GM18861 (cell line): Measurements from ENCODE around the gene CPM.

Source experiments
- ATAC-seq: cut with Tn5 transposase; IDR thresholded peaks from one replicate; pipeline ENCODE4 v1.9.1; 2021; ENCODE audit not compliant: unreplicated experiment

The CPM gene

DNA sequence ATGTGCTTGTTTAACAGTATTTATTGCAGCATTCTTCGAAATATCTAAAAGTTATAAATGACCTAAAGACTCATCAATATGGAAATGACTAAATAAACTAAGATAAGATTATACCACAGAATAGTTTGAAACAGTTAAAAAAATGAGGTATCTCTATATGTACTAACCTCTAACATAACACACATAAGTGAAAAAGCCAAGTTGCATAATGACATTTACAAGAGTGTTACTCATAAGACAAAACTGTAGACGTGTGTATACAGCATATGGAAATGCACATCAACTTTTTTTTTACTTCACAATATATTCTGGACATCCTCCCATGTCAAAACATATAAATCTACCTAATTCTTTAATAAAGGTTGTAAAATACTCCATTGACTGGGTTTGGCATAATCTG lies 22.8 kb downstream of the CPM start:
- no peak for ATAC-seq

DNA sequence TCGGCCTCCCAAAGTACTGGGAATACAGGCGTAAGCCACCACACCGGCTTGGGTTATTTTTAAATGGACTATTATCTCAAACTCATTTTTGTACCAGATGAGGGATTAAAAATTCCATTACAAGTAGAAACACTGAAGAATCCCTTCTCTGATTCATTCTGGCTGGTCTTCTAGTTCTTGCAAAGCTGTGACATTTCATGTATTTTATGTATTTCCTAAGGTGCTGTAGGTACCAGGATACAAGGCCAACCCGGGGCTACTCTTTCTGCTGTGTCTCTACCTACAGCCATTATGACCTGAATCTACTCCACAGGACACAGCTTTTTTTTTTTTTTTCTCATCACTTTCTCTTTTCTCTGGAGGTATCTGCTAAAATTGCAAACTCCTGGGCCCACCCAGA lies 24.9 kb downstream of the CPM start:
- ATAC-seq = no peak

DNA sequence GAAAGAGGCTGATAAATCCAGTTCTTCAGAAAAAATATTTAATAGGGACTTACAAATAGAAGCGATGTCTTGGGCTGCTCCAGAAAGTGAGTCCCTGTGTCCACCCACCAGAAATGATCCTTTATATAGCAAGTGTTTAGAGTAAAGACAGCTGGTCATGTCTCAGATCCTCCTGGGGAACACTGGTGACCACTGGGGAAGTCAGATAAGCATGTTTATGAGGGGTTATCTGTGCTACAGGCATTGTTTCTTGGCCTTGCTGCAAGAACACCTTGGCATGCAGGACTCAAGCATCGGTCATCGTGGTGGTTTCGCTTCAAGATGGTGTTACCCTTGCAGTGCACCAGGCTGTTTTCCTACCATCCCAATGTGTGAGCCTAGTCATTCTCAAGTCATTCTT lies 27.2 kb downstream of the CPM start:
- no peak for ATAC-seq

DNA sequence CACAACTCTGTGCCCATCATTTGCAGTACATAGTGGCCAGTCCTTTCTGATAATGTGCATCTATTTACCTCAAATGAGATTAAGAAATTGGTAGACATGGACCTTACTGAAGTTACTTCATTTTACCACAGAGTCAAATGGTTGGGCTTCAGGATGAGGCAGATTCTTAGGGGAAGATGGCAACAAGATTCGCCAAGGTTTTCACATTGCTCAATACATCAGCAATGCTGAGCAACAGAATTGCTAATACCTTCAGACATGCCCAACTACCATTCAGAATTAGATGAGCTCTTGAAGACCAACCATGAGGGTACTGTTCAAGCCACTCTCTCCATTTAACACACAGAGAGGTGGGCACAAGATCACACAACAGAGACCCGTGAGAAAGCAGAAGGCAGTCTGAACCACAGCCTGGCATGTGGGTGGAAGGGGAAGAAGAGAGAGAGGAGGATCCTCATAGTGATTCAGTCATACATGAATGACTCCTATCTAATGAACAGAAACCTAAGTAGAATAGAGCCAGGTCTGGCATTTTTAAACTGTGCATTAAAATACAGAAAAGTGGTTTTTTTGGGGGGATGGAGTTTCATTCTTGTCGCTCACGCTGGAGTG lies 28.5 kb downstream of the CPM start:
- ATAC-seq = no peak

DNA sequence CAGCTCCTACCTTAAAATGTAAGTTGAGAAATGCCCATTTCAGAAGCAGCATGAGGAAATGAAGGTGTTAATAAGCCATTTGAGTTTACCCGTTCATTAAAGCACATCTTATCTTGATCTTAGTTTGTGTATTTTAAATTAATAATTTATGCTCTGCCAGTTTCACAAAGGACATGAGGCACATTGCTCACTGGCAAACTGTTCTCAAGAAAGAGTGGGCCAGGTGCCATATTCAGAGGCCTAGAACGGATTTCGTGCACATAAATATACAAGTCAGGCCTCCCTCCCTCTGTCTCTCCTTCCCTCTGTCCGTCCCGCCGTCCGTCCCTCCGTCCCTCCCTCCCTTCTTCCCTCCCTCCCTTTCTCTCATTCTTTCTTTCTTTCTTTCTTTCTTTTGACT lies 29.5 kb downstream of the CPM start:
- ATAC-seq = no peak

DNA sequence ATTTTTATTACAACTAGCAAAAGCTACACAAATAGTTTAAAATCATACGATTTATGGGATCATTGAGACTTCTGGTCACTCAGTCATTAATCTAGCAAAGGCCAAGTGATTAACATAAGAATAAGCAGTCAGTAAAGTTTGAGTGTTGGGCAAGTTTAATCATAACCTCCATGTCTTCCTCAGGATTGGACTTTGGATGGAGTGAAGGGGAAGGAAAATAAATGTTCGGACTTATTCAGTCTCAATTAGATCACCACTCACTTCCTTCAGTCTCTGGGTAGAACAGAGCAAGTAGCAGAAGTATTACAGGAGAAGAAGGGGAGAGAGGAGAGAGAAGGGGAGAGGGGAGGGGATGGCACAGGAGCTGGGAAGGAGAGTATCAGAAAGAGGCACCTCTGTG lies 31.4 kb downstream of the CPM start:
- no peak for ATAC-seq

DNA sequence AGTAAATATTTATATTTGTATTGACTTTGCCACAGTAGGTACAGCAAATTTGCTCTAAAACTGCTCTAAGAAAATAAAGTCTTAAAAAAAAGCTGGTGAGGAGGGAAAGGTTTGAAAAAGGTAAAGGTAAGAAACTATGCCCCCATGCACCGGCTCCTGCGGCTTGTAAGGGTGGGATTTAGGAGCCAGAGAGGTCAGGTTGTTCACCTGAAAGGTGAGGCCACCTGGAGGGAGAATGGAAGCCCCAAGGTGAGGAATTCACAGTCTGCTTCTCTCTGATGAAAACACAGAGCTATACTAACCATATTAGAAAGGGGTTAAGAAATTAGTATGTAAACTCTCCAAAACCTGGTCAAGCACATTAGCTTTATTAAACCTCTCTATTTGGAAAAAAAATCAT lies 31.8 kb downstream of the CPM start:
- no peak for ATAC-seq

DNA sequence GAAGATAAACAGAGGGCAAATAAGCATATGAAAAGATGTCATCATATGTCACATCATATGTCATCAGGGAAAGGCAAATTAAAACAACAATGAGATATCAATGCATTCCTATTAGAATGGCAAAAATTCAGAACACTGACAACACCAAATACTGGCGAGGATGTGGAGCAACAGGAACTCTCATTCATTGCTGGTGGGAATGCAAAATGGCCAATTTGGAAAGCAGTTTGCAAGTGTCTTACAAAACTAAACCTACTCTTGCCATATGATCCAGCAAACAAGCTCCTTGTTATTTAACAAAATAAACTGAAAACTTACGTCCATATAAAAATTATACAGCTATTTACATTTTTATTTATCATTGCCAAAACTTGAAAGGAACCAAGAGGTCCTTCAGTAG lies 32.7 kb downstream of the CPM start:
- ATAC-seq = no peak

DNA sequence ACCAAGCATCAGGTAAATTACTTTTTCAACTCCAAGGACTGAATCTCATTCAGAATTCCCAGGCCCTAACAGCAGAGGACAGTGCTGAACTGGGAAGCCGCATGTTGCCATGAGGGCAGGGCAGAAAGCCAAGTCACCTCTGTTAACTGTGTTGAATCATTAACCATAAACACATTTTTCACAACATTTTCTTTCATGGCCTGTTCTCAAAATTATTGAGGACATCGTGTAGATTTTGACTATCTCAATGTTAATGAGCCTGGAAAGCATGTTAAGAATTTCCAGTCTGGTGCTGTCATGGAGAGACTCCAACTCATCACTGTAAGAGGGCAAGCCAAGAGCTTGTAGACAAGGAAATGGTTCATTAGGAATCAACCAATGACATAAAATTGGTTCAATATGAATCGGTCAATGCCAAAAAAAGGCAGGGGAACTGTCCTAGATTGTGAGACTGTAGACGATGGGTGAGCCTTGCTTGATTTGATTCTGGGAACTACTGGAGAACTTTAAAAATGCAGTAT lies 33.7 kb downstream of the CPM start:
- ATAC-seq = no peak

DNA sequence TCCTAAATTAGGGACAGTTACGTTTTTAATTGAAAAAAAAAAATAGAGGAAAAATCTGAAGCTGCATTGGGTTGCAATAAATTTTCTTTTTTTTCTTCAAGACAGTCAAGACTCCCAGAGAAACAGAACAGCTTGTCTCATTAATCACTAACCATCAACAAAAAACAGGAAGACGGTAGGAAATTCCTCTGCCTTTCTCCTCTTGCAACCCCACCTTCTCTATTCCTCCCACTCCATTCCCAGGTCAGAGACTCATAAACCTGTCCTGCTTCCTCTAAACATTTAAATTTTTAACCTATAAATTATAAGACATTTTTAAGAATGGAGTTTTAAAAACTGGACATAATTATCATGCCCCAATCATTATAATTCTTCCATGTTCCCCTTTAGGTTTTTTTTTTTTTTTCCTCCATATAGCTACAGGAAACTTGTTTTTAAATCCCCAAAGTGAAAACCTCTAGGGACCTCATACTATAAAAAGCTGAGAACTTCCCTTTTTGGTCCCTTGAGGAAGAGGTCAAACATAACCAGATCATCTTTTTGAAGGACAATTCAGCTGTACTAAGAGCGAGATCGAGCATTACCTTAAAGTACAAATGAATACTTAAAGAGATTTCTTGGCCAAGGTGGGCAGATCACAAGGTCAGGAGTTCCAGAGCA lies 36.0 kb downstream of the CPM start:
- peak; percentile 68 for ATAC-seq

DNA sequence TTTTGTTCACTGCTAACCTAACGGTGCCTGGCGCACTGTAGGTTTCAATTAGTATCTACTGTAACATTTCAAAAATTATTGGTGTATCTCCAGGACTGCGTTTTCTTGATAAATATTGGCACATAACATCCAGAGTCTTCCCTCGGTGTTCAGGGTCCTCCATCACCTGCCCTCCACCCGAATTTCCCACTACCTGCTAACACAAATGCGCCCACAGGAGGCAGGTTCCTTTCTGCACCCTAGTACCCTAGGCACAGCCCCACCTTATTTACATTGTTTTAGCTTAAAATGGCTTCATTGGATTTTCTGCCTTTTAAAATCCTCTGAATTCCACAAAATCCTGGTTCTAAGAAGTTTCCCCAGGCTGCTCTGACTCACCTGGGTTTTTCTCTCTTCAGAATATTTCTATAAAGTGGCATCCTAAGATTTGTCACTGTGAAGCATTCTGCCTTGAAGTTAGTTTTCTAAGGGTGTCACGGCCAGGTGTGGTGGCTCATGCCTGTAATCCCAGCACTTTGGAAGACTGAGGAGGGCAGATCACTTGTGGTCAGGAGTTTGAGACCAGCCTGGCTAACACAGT lies 38.6 kb downstream of the CPM start:
- ATAC-seq = no peak

DNA sequence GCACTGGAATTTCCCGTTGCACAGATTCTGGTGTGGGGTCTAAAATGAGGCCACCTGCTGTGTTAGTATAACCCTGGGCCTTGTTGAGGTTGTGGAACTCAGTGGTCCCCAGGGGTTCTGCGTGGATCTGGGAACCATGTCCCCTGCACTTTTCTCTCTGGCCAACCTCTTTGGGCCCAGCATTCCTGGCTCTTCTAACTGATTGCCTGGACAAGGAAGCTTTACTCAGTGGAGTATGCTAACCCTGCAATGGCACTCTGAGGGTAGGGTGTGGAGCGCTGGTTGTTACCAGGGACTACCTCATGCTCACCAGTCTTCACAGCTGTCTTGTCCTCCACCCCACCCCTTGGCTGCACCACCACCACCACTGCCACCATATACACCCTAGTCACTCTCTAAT lies 39.2 kb downstream of the CPM start:
- no peak for ATAC-seq

DNA sequence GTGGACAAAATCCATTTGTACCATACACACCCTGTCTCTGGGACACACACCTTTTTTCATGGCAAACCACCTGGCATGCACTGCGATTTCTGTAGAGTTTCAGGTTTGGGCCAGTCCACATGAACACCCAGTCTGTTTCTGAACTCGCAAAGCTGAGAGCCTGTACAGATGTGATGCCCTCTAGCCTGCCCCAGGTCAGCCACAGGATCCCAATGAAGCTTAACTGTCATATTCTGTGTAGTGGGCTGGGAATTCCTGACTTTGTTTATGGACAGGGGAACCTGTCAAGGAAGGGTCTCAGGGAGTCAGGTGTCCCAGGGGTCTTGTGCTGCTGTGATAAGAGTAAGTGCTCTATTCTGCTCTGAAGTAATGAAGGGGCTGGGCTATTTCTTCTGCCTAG lies 39.8 kb downstream of the CPM start:
- no peak for ATAC-seq

DNA sequence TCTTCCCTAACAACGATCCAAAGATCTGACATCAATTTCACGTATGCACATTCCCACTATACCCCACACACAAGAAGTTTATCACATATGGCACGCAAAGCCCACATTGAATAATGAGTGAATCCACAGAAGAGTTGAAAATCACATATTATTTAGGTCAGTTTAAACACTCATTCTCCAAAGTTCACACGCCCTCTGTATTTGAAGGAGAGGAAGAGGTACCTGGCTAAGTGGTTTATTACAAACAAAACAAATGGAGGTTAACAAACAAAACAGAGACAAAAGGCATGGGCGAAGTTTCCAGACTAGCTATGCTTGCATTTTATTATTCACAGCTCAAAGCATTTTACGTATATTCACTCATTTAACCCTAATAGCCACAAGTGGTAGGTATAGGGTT lies 41.8 kb downstream of the CPM start:
- ATAC-seq = no peak

DNA sequence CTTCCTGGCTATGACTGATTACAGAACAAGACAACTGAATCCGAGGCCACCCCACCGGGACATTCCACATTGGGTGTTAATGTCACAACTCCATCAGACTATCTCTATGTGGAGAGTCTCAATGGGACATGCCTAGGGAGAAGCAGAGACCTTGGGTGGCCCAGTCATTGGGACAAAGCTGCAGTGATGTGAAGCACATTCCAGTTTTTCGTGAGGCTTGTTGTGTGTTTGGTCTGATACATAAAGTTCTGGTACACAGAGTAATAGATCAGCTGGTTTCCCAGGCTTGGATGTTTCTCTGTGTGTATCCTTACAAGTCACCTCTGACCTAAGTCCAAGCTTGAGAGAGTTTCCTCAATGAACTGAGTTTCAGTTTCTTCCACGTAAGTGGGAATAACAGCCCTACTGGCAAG lies 42.3 kb downstream of the CPM start:
- ATAC-seq = no peak

DNA sequence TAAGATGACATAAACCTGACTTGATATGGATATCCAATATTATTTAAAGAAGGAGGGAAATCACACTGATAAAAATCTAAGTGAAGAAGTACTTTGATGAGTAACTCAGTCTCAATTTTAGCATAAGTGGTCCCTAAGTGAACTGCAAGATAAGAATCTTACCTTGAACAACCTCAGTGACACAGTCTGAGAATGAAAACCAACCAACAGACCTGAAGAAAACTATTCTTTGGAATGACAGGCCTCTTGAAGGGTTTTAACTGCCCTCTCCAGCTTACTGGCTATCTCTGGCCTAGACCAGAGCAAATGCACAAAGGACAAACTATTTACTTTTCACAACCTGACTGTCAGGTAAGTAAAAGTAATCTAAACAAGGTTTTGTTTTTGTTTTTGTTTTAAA lies 44.7 kb downstream of the CPM start:
- no peak for ATAC-seq

DNA sequence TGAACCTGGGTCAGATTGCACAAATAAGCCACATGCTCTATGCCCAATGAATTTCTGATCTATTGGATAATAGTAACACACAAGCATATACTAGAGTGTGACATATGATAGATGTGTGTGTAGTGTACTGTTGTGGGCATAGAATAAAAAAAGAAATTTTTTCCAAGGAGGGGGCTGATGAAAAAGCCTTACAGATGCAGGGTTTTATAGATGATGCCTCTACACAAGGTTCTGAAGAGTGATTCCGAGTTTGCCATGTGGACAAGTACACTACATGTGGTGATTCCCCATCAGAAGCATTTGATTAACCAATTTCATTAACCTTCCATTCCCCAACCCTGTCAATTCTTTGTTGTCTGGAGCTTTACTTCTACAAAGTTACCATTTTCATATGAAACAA lies 45.3 kb downstream of the CPM start:
- ATAC-seq = no peak

DNA sequence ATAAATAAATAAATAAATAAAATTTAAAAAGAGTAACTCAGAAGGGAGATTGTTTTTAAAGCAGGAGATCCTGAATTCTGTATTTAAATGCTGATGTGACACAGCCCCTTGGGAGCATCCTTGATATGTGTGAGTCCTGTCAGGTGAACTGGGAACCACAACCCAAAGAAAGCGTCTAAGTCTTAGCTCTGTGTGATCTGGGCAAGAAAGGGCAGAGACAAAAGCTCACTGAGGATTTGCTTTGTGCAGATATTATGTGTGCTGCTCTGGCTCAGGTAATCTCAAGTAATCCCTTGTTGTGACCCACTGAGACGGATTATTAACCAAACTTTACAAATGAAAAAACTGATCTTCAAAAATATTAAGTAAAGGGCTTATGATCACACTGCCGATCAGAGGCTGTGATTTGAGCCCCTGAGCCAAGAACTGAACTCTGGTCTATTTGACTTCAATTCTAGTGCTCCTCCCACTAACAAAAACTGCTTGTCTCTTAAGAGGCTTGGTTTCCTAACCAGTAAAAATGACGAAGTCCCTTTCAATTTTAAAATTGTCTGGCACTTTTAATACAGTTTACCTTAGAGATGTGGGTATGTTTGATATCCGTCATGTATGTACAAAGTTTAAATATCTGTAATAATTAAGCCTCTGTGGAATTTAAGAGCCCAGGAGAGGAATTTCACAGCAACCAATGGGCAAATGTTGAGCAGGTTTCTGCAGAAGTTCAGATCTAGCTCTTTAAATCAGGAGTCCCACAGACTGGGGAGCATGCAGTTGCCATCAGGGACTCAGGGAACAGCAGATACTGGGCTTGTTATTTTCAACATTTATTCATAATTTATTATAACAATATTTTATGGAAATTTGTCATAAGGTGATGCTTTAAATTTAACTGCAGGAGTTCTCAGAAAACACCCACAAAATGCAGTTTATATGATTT lies 46.1 kb downstream of the CPM start:
- no peak for ATAC-seq

DNA sequence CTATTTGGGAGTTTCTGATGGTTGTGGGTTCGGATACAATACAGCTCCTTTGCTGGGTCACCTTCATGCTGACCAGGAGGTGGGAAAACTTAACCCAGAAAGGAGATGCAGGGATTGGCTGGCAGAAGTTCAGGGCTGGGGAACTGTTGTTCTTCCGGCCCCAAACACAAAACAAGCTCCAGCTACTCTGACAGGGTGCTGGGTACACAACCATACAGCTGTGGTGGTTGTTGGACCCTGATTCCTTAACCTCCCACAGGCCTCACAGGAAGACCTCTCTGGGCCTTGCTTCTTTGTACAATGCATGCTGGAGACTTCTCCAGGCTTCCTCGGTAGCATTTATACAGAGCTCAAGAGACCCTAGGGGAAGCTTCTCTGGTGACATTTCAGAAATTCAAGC lies 47.6 kb downstream of the CPM start:
- ATAC-seq = no peak

DNA sequence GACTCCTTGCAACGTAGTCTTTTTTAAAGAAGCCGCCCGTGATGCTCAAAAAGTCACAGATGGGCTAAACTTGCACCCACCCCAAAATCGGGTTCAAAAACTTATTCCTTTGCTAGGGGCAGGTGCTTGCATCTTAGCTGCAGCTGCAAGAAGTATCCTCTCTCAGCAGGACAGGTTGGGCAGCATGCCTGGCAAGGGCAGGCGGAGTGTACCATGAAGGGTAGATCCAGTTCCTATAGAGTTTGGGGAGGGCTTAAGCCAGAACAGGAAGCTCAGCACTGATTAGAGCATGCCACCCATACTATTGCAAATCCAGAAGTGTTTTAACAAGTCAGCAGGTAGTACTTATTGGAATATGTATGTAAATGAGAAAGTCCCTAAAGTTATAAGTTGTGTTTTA lies 48.7 kb downstream of the CPM start:
- no peak for ATAC-seq

DNA sequence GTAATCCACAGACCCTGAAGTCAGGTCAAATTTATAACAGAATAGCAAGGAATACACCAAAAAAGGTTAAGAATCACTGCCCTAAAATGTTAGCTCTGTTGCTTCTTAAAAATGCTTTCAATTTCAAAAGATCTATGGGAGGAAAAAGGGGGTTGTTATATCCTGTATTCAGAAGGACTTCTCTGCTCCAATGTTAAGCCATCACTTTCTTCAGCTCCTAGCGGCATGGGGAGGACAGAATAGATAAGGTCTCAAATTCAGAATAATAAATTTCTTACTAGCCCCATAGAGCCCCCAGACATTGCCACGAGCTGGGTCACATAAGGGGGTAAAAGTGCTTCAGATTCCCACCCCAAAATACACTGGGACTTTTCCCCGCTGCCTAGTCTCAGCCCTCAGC lies 49.8 kb downstream of the CPM start:
- no peak for ATAC-seq
